CD4-positive, alpha-beta T cell treated with Interleukin-15 for 1 hour (primary cell): ENCODE data around the gene SOD3.

Source experiments
- DNase-seq: peaks from one replicate; pipeline ENCODE4 v3.0.0-alpha.2; 2020

The SOD3 gene

DNA sequence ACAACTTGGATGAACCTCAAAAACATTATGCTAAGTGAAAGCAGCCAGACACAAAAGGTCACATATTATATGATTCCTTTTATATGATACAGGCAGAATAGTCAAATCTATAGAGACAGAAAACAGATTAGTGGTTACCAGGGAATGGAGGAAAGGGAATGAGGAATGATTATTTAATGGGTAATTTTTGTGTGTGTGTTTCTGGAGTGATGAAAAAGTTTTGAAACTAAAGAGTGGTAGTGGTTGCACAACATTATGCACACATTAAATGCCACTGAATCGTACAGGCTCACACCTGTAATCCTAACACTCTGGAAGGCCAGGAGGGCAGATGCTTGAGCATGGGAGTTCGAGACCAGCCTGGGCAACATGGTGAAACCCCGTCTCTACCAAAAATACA, 19.6 kb upstream of the SOD3 start:
- DNase-seq = no peak

DNA sequence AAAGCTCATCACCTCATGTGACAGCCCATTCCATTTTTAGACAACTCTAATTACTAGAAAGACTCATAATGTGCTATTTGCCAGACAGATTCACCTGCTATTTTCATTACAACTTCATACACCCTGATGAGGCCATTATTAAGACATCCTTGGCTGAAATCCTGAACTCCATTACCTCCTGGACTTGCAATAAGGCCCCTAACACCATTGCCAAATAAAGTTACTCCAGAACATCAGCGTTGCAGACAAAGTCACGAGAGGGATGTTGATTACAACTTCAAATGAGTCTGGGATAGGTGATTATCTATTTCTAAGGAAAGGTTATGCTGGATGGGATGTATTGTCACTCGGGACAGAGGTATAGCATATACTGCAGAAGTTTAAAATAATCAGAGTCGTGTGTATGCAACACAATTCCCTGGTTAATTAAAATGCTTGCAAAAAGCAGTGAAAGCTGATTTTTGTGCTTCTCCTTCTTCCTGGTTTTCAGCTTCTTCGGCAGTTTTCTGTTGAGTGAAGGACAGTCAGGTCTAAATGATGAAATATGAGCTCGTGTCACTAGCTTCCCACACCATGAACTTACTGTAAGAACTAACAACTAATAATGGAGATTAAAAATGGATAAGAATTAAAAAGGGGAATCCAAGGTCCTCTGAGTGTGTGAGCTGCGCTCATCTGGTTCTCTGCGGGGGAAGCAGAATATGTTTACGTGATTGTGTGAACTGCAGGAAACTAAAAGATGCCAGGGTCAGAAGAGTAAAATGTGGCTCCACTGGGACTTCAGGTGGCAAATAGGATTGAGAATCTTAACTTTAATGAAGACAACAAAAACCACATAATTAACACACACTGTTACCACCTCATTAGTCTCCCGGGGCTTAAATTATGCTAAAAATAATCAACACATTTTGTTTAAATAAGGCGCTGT, 17.6 kb upstream of the SOD3 start:
- no peak for DNase-seq

DNA sequence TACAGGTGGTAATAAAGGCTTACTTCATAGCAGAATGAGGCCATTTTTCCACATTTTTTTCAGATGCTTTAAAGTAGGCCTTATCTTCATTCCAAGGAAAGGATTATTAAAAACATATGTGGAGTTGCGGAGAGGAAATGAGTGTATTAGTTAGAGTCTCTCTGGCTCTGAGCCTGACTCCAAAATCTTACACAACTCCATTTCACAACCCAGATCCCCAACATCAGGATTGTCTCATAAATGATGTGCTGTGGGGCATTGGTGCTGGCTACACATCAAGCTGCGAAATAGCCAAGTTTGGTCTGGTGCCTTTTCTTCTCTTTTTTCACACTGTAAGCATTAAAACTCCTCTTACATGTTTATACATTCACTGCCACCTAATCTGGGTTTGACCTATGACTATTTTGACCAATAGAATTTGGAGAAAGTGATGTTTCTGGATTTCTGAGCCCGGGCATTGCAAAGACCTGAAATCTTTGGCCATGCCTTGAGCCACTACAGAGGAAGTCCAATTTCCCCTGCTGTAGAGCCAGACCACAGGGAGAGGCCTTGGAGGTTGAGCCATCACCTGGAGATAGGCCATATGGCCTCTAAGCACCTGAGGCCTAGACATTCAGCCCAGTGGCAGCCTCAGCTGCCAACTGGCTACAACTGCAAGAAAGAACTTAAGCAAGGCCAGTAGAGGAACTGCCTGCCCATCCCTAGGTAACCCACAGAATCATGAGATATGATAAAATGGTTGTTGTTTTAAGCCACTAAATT, 16.7 kb upstream of the SOD3 start:
- no peak for DNase-seq

GRCh38 chr4:24780936-24781495, 14.4 kb upstream of the SOD3 start:
- DNase-seq = no peak

DNA sequence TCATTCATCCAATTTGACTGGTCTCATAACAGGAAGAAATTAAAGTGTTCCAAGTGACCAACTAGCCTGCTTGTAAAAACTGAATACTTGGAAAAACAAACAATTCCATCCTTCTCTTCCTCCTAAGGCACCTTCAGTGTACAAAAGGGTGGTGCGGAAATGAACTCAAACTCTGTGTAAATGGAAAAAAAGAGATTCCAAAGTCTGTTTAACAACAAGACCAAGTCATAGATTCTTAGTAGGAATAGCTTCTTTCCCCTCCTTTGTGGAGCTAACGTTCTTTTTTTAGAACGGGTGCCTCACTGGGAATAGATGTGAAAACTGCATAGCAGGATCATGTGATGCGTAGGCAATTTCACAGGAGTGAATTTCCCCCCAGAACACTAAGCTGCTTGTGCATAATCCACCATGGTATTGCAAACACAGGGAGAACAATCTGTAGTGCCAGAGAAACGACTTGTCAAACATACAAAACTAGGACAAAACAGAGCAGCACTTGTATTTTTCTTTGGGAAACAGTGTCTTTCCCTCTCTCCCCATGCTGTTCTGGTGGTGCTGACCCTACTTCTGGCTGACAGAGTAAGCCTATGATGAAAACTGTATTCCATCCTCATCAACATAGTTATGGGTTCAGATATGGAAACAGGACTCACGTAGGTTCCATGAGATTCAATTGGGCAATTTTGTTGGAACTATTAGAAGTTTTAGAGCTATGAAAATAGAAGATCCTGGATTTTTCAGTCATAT, 13.2 kb upstream of the SOD3 start:
- DNase-seq = no peak

DNA sequence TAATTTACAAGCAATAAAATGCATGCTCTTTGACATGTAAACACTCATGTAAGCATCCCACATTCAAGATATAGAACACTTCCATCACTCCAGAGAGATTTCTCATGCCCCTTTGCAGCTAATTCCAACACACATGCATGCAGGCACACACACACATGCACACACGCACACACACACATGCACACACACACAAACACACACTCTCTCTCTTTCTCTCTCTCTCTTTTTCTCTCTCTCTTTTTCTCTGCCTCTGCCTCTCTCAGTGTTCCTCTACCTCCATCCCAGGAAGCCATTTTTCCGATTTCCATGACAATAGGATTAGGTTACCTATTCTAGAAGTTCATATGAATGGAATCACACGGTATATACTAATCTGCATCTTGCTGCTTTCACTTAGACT, 11.9 kb upstream of the SOD3 start:
- no peak for DNase-seq

- no peak for DNase-seq
Observed at GRCh38 chr4:24791043-24791442, 4.3 kb upstream of the SOD3 start.

DNA sequence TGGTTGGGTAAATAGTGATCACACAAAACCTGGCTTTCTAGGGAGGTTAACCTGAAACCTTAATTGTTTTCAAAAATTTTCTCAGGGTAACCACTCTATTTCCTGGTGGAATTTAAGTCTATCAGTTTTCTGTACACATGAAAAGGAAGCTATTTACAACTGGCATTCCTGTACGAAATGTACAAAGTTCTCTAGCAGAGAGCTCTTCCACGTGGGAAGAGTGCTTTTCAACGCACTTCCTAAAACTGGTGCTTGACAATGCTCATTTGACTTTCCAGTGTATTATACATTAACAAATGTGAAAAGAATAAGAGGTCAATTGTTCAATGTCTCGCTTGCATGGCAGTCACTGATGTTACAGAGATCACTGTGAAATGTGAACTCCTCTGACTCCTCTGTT, 2.8 kb upstream of the SOD3 start:
- DNase-seq = no peak

DNA sequence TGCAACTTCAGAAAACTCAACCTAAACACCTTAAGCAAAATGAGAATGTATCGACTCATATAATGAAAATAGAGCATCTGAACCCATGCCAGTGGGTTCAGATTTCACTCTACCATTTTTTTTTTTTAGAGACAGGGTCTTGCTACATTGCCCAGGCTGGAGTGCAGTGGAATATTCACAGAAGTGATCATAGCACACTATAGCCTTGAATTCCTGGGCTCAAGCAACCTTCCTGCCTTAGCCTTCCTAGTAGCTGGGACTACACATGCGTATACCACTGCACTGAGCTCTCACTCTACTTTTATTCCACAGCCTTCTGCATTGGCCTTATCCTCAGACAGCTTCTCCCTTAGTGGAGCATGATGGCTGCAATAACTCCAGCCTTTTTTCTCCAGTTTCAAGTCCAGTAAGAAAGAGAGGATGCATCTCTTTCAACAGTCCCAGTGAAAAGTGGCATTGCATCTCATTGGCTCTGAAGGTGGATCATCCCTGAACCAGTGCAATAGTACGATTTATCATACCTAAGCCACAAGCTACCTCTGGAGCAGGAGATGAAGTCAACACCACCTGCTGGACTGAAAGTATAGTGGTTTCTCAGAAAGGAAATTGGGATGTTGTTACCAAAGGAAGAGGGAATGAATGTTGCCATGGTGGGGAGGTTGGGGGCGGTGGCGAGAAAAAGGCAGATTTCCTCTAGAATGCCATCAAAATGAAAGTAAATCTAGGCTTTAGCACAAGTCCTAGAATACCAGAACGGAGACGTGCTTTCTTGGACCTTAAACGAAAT, 2.0 kb upstream of the SOD3 start:
- DNase-seq = no peak

DNA sequence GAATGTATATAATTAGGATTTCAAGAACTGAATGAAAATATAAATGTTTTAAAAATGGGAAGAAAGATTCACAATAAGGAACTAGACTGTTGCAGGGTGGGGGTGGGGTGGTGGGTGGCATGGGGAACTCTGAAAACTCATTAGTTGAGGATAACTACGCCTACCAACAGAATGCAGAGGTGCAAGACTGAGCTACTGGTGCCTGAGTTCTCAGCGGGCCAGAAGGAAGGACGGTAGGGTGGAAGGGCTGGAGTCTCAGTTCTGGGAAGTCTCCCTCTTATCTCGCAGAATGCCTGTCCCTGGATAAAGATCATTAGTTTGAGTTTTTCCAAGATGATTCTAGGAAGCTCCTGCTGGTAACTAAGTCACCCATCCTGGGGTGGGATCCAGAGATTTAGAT, 1.3 kb upstream of the SOD3 start:
- no peak for DNase-seq

GRCh38 chr4:24794480-24794879, 893 bp upstream of the SOD3 start:
- DNase-seq = no peak

DNA sequence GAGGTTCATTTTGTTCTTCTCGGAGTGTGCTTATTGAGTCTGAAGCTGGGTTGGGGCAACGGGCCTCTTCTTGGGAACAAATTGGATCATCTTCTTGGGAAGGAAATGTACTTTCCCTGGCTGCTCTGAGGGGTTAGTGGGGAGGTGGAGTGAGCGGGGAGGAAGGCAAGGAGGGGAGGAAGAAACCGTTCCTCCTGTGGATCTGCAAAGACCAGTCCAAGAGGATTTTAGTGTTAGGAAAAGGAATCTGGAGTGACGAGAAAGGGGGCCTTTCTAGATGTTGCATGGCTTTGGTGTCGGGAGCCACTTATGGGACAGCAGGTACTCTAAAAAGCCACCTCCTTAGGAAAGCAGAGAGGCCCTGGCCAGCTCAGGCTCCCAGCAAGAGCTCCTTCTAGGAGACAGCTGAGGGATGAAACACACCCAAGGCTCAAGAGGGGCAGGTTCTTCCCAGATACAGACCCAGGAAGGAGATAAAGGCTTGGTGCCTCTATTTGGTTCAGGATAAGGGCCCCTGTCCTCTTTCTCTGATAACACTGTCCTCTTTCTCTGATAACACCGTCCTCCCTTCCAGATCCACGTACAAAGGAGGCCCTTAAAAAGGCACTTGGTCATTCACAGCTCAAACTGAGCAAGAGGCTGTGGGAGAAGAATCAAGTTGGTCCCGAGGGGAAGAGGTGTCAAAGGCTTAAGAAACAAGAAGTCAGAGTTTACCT, 451 bp downstream of the SOD3 start:
- no peak for DNase-seq

DNA sequence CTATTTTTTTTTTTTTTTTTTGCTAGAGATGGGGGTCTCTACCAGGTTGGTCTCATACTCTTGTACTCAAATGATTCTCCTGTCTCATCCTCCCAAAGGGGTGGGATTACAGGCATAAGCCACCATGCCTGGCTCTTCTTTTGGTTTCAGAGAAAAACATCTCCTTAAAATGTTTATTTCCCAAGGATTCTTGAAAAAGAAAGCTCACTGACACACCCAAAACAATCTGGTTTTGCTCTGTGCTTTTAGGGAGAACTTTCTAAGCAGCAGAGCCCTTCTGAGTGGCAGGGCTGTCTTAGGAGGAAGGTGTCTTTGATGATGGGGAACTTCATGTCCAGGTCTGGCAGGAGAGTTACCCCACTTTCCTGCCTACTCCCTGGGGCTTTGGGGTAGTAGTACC, 1.2 kb downstream of the SOD3 start:
- no peak for DNase-seq

DNA sequence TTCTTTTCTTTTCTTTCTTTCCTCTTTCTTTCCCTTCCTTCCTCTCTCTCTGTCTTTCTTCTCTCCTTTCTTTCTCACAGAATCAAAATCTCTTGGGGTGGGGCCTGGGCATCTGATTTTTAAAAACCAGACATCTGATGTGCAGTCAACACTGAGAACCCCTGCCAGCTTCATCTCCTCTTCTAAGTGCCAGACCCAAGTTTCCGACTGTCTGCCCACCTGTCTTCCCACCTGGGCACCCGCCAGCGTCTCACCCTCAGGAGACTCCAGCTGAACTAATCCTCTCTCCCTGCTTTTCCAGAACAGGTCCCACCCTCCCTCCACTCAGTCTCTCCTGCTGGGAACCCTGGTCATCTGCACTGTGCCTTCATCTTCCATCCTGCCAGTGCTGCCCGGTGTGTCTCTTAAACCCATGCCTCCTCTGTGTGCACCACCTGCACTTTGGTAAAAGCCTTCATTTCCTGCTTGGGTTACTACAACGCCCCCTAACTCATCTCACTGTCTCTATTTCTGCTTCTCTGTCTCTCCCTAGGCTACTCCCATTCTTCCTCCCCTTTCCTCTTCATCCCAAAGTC, 2.8 kb downstream of the SOD3 start:
- no peak for DNase-seq

- DNase-seq = no peak
Observed at GRCh38 chr4:24799196-24799543, 3.8 kb downstream of the SOD3 start.

DNA sequence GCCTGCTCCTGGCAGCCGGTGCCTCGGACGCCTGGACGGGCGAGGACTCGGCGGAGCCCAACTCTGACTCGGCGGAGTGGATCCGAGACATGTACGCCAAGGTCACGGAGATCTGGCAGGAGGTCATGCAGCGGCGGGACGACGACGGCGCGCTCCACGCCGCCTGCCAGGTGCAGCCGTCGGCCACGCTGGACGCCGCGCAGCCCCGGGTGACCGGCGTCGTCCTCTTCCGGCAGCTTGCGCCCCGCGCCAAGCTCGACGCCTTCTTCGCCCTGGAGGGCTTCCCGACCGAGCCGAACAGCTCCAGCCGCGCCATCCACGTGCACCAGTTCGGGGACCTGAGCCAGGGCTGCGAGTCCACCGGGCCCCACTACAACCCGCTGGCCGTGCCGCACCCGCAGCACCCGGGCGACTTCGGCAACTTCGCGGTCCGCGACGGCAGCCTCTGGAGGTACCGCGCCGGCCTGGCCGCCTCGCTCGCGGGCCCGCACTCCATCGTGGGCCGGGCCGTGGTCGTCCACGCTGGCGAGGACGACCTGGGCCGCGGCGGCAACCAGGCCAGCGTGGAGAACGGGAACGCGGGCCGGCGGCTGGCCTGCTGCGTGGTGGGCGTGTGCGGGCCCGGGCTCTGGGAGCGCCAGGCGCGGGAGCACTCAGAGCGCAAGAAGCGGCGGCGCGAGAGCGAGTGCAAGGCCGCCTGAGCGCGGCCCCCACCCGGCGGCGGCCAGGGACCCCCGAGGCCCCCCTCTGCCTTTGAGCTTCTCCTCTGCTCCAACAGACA, 4.4 kb downstream of the SOD3 start:
- no peak for DNase-seq

GRCh38 chr4:24800325-24800895, 5.0 kb downstream of the SOD3 start:
- no peak for DNase-seq

GRCh38 chr4:24801136-24801855, 5.9 kb downstream of the SOD3 start:
- no peak for DNase-seq

DNA sequence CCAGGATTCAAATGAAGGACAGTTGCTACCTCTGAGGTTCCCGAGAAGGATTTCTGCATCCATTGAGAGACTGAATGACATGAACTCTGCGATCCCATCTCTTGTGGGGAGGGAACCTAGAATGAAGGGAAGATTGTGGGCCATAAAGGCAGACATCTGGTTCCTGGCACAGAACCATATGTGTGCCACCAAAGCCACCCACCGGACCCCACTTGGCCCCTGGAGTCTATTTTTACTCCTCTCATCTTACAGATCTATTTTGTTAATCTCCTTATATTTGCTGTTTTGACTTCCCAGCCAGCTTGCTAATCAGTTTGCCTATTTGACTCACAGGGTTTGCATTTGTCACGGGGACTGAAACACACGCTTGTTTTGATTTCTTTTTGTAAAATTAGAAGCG, 7.3 kb downstream of the SOD3 start:
- DNase-seq = no peak

DNA sequence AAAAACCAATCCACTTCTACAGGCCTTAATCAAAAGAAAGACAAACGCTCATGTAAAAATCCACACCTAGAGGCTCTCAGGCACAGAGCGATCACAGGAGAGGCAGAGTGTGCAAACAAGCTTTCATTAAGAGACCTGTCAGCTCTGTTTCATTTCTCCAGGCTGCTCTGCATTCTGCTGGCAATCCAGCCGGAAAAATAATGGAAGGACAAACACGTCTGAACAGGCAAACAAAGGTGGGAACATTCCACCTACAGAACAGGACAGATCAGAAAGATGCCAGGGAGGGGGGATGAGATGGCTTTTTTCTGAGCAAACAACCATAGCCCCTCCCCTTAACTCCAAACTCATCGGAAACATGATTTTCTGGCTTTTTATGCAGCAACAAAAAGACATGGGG, 9.7 kb downstream of the SOD3 start:
- DNase-seq = no peak
